ENCODE measurements around the gene BNIPL. TPM values are rescaled to one million over a fixed set of nuclear protein-coding genes. Genes with fewer than 3 reads are reported as not detected.
A peak's percentile ranks its signal among the peaks of the same experiment; 100 is the strongest.

BNIPL gene
- total and polyA plus RNA-seq, 2 of the 13 experiments (the other 11 are each of a cell fraction or from before 2014, with no cell fraction given), result 0.40 to 1.1 TPM

DNA sequence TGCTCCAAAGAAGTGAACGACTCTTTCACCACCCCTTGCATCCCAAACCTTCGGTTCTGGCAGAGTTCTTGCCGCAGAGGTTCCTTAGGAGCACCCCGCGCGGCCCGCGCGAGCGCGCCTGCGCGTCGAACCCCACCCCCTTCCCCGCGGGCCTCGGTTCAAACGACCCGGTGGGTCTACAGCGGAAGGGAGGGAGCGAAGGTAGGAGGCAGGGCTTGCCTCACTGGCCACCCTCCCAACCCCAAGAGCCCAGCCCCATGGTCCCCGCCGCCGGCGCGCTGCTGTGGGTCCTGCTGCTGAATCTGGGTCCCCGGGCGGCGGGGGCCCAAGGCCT lies 11.2 kb downstream of the BNIPL start, which contains the start of gene C1orf56 (continued):
- TF ChIP-seq, protein P1, sequence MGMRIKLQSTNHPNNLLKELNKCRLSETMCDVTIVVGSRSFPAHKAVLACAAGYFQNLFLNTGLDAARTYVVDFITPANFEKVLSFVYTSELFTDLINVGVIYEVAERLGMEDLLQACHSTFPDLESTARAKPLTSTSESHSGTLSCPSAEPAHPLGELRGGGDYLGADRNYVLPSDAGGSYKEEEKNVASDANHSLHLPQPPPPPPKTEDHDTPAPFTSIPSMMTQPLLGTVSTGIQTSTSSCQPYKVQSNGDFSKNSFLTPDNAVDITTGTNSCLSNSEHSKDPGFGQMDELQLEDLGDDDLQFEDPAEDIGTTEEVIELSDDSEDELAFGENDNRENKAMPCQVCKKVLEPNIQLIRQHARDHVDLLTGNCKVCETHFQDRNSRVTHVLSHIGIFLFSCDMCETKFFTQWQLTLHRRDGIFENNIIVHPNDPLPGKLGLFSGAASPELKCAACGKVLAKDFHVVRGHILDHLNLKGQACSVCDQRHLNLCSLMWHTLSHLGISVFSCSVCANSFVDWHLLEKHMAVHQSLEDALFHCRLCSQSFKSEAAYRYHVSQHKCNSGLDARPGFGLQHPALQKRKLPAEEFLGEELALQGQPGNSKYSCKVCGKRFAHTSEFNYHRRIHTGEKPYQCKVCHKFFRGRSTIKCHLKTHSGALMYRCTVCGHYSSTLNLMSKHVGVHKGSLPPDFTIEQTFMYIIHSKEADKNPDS (CRISPR knock-in tag; IDR thresholded peaks at IDR 0.05), result no peak
- TF ChIP-seq SPEN (CRISPR knock-in tag; IDR thresholded peaks at IDR 0.05; ENCODE audit: low read depth) (no peak; the same call in none of the 2 replicates), THAP11 (CRISPR knock-in tag; IDR thresholded peaks at IDR 0.05) (peak; percentile 43; the same call in 1 of the 2 replicates), NFYC (CRISPR knock-in tag; IDR thresholded peaks at IDR 0.05) (no peak), ZNF563 (CRISPR knock-in tag; IDR thresholded peaks at IDR 0.05) (no peak; the same call in 1 of the 2 replicates), DMAP1 (CRISPR knock-in tag; IDR thresholded peaks at IDR 0.05) (peak; percentile 31; the same call in 1 of the 2 replicates), ZBTB8A (CRISPR knock-in tag; IDR thresholded peaks at IDR 0.05; ENCODE audit: borderline replicate concordance, low read depth) (no peak), ATF7-NPFF (CRISPR knock-in tag; IDR thresholded peaks at IDR 0.05; ENCODE audit: low read depth) (peak; percentile 14; the same call in 1 of the 2 replicates), EHMT2 (IDR thresholded peaks at IDR 0.05; ENCODE audit: borderline replicate concordance, low read depth, low read length) (no peak), MIXL1 (CRISPR knock-in tag; IDR thresholded peaks at IDR 0.05) (no peak), ZNF552 (CRISPR knock-in tag; IDR thresholded peaks at IDR 0.05; ENCODE audit: borderline replicate concordance) (no peak), ZNF598 (CRISPR knock-in tag; IDR thresholded peaks at IDR 0.05; ENCODE audit: borderline replicate concordance) (no peak; the same call in 1 of the 2 replicates)
- TF ChIP-seq, protein P2, sequence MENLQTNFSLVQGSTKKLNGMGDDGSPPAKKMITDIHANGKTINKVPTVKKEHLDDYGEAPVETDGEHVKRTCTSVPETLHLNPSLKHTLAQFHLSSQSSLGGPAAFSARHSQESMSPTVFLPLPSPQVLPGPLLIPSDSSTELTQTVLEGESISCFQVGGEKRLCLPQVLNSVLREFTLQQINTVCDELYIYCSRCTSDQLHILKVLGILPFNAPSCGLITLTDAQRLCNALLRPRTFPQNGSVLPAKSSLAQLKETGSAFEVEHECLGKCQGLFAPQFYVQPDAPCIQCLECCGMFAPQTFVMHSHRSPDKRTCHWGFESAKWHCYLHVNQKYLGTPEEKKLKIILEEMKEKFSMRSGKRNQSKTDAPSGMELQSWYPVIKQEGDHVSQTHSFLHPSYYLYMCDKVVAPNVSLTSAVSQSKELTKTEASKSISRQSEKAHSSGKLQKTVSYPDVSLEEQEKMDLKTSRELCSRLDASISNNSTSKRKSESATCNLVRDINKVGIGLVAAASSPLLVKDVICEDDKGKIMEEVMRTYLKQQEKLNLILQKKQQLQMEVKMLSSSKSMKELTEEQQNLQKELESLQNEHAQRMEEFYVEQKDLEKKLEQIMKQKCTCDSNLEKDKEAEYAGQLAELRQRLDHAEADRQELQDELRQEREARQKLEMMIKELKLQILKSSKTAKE (CRISPR knock-in tag; IDR thresholded peaks at IDR 0.05; ENCODE audit: borderline replicate concordance), result no peak
- TF ChIP-seq, protein P3, sequence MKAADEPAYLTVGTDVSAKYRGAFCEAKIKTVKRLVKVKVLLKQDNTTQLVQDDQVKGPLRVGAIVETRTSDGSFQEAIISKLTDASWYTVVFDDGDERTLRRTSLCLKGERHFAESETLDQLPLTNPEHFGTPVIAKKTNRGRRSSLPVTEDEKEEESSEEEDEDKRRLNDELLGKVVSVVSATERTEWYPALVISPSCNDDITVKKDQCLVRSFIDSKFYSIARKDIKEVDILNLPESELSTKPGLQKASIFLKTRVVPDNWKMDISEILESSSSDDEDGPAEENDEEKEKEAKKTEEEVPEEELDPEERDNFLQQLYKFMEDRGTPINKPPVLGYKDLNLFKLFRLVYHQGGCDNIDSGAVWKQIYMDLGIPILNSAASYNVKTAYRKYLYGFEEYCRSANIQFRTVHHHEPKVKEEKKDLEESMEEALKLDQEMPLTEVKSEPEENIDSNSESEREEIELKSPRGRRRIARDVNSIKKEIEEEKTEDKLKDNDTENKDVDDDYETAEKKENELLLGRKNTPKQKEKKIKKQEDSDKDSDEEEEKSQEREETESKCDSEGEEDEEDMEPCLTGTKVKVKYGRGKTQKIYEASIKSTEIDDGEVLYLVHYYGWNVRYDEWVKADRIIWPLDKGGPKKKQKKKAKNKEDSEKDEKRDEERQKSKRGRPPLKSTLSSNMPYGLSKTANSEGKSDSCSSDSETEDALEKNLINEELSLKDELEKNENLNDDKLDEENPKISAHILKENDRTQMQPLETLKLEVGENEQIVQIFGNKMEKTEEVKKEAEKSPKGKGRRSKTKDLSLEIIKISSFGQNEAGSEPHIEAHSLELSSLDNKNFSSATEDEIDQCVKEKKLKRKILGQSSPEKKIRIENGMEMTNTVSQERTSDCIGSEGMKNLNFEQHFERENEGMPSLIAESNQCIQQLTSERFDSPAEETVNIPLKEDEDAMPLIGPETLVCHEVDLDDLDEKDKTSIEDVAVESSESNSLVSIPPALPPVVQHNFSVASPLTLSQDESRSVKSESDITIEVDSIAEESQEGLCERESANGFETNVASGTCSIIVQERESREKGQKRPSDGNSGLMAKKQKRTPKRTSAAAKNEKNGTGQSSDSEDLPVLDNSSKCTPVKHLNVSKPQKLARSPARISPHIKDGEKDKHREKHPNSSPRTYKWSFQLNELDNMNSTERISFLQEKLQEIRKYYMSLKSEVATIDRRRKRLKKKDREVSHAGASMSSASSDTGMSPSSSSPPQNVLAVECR (CRISPR knock-in tag; IDR thresholded peaks at IDR 0.05; ENCODE audit: borderline replicate concordance), result no peak
- TF ChIP-seq, protein P4, sequence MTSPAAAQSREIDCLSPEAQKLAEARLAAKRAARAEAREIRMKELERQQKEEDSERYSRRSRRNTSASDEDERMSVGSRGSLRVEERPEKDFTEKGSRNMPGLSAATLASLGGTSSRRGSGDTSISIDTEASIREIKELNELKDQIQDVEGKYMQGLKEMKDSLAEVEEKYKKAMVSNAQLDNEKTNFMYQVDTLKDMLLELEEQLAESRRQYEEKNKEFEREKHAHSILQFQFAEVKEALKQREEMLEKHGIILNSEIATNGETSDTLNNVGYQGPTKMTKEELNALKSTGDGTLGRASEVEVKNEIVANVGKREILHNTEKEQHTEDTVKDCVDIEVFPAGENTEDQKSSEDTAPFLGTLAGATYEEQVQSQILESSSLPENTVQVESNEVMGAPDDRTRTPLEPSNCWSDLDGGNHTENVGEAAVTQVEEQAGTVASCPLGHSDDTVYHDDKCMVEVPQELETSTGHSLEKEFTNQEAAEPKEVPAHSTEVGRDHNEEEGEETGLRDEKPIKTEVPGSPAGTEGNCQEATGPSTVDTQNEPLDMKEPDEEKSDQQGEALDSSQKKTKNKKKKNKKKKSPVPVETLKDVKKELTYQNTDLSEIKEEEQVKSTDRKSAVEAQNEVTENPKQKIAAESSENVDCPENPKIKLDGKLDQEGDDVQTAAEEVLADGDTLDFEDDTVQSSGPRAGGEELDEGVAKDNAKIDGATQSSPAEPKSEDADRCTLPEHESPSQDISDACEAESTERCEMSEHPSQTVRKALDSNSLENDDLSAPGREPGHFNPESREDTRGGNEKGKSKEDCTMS (CRISPR knock-in tag; conservative IDR thresholded peaks at IDR 0.05), result no peak
- TF ChIP-seq, protein P5, sequence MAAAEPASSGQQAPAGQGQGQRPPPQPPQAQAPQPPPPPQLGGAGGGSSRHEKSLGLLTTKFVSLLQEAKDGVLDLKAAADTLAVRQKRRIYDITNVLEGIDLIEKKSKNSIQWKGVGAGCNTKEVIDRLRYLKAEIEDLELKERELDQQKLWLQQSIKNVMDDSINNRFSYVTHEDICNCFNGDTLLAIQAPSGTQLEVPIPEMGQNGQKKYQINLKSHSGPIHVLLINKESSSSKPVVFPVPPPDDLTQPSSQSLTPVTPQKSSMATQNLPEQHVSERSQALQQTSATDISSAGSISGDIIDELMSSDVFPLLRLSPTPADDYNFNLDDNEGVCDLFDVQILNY (CRISPR knock-in tag; conservative IDR thresholded peaks at IDR 0.05), result 0 out of 2 replicates have a peak, but pooled peaks have one; percentile 42
